ENCODE results near the gene WBP11. TPM values are rescaled to one million over a fixed set of nuclear protein-coding genes. Genes with fewer than 3 reads are reported as not detected.

Gene WBP11
- total RNA-seq, 1 donor from 2014 or later, result 53.5 TPM

DNA sequence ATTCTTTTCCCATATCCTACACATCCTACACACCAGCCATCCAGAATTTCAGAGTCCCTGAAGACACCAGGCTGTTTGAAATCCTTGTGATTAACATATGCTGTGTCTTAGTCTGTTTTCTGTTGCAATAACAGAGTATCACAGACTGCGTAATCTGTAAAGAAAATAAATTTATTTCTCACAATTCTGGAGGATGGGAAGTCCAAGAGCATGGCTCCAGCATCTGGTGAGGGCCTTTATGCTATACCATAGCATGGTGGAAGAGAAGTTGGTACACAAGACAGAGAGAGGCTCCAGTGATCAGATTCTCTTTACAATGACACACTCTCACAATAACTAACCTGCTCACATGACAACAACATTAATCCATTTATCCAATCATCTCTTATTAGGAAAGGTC is 36.0 kb upstream of the WBP11 start:
- H3K4me1 ChIP-seq, result no peaks in the 10 kb centered on the region
- H3K27me3 ChIP-seq, result no peaks in the 10 kb centered on the region
- Mint-ChIP-seq H3K9me3 (no peaks in the 10 kb centered on the region), H3K27ac (no peak overlapping the region), H3K36me3 (peaks cover 4% of the 10 kb centered on the region), H3K4me1 (no peaks in the 10 kb centered on the region), H3K27me3 (ENCODE audit: insufficient read depth, low read depth) (peaks cover 3% of the 10 kb centered on the region), H3K4me3 (no peak overlapping the region)
- no peak overlapping the region for H2AFZ ChIP-seq (replicated peaks)
- no peak overlapping the region for H3K4me2 ChIP-seq
- no peak overlapping the region for H3K4me3 ChIP-seq
- no peak overlapping the region for H3K9ac ChIP-seq
- no peak for DNase-seq (ENCODE audit: low spot score)
- TF ChIP-seq EZH2 (IDR thresholded peaks at IDR 0.05) (no peak), EZH2phosphoT487 (IDR thresholded peaks at IDR 0.05) (no peak)
- TF ChIP-seq, protein P1, sequence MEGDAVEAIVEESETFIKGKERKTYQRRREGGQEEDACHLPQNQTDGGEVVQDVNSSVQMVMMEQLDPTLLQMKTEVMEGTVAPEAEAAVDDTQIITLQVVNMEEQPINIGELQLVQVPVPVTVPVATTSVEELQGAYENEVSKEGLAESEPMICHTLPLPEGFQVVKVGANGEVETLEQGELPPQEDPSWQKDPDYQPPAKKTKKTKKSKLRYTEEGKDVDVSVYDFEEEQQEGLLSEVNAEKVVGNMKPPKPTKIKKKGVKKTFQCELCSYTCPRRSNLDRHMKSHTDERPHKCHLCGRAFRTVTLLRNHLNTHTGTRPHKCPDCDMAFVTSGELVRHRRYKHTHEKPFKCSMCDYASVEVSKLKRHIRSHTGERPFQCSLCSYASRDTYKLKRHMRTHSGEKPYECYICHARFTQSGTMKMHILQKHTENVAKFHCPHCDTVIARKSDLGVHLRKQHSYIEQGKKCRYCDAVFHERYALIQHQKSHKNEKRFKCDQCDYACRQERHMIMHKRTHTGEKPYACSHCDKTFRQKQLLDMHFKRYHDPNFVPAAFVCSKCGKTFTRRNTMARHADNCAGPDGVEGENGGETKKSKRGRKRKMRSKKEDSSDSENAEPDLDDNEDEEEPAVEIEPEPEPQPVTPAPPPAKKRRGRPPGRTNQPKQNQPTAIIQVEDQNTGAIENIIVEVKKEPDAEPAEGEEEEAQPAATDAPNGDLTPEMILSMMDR (IDR thresholded peaks at IDR 0.05), result no peak
- H3K79me2 ChIP-seq (ENCODE audit: low read depth), result no peaks in the 10 kb centered on the region
- no peaks in the 10 kb centered on the region for H3K36me3 ChIP-seq
- no peaks in the 10 kb centered on the region for H4K20me1 ChIP-seq (ENCODE audit: low read depth)
- H3K27ac ChIP-seq, result no peak overlapping the region
- H3F3A ChIP-seq (ENCODE audit: low read depth), result no peaks in the 10 kb centered on the region
- no peaks in the 10 kb centered on the region for H3K9me3 ChIP-seq (ENCODE audit: low read depth)

DNA sequence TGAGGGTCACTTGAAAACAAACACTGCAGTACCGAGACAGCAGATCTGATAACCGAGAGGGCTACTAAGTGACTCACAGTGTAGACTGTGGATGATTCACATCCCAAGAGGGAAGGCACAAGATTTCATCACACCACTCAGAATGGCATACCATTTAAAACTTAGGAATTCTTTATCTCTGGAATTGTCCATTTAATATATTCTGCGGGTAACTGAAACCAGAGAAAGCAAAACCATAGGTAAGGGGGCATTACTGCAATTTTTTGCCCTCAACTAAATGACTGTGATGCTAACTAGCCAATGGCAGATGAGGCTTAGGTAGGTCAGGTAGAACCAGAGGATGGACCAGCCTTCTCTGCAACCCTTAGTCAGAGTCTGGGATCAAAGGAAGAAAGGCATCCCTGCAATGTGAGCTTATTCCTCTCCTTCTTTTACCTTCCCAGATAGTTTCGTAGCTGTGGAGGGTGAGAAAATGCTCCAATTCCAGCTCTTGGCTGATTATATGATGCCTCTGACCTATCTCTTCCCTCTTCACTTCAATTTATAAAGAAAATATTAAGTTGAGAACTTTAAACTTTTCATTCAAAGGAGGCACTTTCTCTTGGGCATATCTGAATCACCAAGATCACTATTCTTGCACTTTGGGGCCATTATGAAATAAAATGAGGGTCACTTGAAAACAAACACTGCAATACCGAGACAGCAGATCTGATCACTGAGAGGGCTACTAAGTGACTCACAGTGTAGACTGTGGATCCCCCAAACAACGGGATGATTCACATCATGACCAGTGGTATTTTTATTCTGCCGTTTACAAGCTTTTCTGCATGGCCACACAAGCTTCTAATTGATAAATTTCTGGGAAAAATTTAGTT is 33.3 kb upstream of the WBP11 start:
- Histone ChIP-seq H3K79me2 (ENCODE audit: low read depth) (no peaks in the 10 kb centered on the region), H3K27me3 (no peaks in the 10 kb centered on the region), H3K4me2 (no peak overlapping the region), H3K4me1 (no peaks in the 10 kb centered on the region), H4K20me1 (ENCODE audit: low read depth) (no peaks in the 10 kb centered on the region), H3K9ac (no peak overlapping the region), H3F3A (ENCODE audit: low read depth) (no peaks in the 10 kb centered on the region), H3K36me3 (no peaks in the 10 kb centered on the region), H3K9me3 (ENCODE audit: low read depth) (no peaks in the 10 kb centered on the region), H2AFZ (replicated peaks) (no peak overlapping the region), H3K27ac (no peak overlapping the region), H3K4me3 (no peak overlapping the region)
- no peaks in the 10 kb centered on the region for H3K4me1 Mint-ChIP-seq
- TF ChIP-seq EZH2 (IDR thresholded peaks at IDR 0.05) (no peak), EZH2phosphoT487 (IDR thresholded peaks at IDR 0.05) (no peak)
- TF ChIP-seq, protein P1 (IDR thresholded peaks at IDR 0.05), result no peak
- H3K4me3 Mint-ChIP-seq, result no peak overlapping the region
- H3K27ac Mint-ChIP-seq, result no peak overlapping the region
- peaks cover 3% of the 10 kb centered on the region for H3K27me3 Mint-ChIP-seq (ENCODE audit: insufficient read depth, low read depth)
- peaks cover 4% of the 10 kb centered on the region for H3K36me3 Mint-ChIP-seq
- H3K9me3 Mint-ChIP-seq, result no peaks in the 10 kb centered on the region
- no peak for DNase-seq (ENCODE audit: low spot score)

DNA sequence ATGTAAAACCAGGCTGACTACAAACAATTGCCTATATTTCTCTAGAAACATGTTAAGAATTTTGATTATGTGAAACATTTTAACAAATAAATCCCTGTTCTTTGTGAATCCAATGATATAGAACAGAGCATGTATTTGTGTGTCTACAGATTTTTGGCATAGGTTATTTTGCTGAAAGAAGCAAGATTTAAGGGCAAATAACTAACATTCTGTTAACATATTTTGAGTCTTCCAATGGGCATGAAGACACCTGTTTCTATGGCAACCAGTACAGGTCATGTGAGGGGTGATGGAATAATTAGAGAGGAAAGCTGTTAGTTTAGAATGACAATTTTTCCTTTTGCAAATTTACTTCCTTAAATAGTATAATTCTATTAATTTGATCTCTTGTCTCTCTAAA is 31.2 kb upstream of the WBP11 start:
- no peak for DNase-seq (ENCODE audit: low spot score)
- TF ChIP-seq EZH2 (IDR thresholded peaks at IDR 0.05), result no peak
- TF ChIP-seq EZH2phosphoT487 (IDR thresholded peaks at IDR 0.05), result no peak
- TF ChIP-seq, protein P1 (IDR thresholded peaks at IDR 0.05), result no peak
- no peaks in the 10 kb centered on the region for H3F3A ChIP-seq (ENCODE audit: low read depth)
- no peaks in the 10 kb centered on the region for H3K4me1 ChIP-seq
- H3K4me2 ChIP-seq, result no peak overlapping the region
- no peaks in the 10 kb centered on the region for H3K27me3 ChIP-seq
- no peaks in the 10 kb centered on the region for H3K9me3 ChIP-seq (ENCODE audit: low read depth)
- no peaks in the 10 kb centered on the region for H3K79me2 ChIP-seq (ENCODE audit: low read depth)
- no peak overlapping the region for H3K4me3 ChIP-seq
- Mint-ChIP-seq H3K27me3 (ENCODE audit: insufficient read depth, low read depth) (peaks cover 3% of the 10 kb centered on the region), H3K27ac (no peak overlapping the region), H3K4me3 (no peak overlapping the region), H3K9me3 (no peaks in the 10 kb centered on the region), H3K36me3 (peaks cover 4% of the 10 kb centered on the region), H3K4me1 (no peaks in the 10 kb centered on the region)
- no peak overlapping the region for H2AFZ ChIP-seq (replicated peaks)
- no peaks in the 10 kb centered on the region for H3K36me3 ChIP-seq
- no peak overlapping the region for H3K27ac ChIP-seq
- no peak overlapping the region for H3K9ac ChIP-seq
- H4K20me1 ChIP-seq (ENCODE audit: low read depth), result no peaks in the 10 kb centered on the region

Measured in neural progenitor cell (in vitro differentiated cells).